Activated T-helper 1 cell treated with Interleukin-2 at 50 U/mL for 16 hours (primary cell): ENCODE results near the gene SLC7A10.
"Not testable (repeated sequence)": the region's sequence is repeated elsewhere in the genome, so short reads cannot be mapped to it uniquely, and the experiment has no call there.

Experiments used
- DNase-seq: peaks from one replicate; pipeline ENCODE4 v3.0.0-alpha.2; 2020; ENCODE audit warnings: low read depth

The SLC7A10 gene

DNA sequence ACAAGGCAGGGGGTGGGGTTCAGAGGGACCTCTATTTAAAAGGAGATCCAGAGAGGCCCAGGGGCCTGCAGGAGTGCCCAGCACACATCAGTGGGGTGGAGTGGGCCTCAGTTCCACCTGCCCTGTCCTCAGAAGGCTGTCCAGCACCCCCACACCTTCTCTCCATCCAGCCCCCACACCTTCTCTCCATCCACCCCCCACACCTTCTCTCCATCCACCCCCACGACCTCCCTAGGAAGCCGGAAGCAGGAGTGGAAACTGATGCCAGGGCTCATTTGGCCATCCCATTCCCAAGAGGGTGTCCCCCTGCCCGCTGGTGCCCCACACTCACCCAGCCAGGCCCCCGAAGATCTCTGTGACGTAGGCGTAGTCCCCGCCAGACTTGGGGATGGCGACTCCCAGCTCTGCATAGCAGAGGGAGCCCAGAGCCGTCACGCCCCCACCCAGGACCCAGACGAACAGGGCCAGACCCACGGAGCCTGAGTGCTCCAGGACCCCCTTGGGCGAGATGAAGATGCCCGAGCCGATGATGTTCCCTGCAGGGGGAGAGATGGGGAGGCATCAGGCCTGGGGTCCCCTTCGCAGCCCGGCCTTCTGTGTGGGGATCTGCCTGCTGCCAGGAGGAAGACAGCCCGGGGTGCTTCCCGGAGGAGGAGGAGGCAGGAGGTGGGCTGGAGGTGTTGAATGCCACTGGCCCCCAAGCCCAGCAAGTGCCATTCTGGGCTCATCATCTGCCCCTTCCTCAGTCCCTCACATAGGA lies 10.0 kb downstream of the SLC7A10 start:
- no peak for DNase-seq

DNA sequence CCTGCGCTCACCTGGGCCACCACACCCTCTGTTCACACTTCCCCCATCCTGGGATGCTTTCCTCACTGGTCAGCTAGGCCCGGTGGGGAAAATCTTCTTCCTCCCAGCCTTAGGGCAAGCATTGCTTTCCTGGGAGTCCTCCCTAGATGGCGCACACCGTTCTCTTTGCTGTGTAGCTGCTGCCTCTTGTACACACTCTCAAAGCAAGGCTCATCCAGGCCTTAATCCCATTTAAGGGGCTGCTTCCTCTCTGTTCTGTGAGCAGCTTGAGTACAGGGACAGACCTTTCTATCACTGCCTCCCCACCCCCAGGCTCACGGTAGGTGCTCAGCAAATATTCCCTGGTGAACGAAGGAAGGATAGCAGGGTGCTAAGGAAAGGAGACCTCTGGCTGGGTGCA lies 11.1 kb downstream of the SLC7A10 start:
- DNase-seq: no peak

DNA sequence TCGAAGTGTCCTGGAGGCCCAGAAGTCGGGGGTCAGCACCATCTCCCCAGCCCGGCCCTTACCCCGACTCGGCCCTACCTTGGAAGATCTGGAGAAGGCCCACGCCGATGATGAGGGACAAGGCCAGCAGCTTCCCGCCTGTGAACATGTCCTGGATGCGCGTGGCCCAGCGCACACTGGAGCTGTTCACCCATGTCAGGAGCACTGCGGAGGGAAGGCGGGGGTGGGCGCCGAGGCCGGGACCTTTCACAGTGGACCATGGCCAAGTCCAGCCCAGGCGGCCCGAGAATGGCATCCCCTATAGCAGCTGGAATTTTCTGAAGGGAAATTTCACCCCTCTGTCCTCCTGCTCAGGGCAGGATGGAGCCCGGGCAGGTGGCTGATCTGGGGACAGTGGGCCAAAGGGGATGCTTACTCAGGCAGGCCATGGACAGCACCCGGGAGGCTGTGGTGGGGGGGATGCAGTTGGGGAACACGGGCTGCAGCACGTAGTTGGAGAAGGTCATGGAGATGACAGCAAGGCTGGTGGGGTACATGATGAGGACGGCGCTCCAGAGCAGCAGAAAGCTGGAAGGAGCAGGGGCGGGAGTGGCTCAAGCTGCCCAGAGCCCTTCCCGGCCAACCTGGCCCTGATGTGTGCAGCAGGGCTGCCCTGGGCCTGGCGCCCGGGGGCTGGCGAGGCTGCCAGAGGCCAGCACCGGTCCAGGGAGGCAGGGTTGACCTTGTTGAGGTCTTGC lies 13.0 kb downstream of the SLC7A10 start:
- DNase-seq: no peak

DNA sequence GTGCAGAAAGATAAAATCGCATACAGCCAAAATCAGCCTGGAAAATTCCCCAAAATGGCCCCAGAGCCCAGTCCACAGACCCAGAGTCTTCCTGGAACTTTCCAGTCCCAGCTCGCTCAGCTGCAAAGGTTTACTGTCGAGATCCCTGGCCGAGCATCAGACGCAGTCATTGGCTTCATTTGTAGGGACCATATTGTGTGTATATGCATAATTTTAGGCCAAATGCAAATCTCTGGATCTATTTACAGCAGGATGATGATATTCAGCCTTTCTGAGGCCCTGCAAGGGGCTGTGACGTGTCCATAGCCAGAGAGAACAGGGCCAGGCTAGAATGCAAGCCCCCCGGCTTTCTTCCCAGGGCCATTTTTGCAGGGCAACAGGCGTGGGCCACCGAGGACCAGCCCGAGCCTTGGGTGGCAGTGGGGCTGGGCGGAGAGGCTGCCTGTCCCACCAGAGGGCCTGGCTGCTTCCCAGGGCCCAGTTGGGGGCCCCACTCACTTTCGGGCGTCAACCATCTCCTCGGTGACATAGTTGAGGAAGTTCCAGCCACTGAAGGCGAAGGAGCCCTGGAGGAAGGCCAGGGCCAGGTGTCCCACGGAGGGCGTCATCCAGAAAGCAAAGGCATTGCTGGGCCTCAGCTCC lies 13.7 kb downstream of the SLC7A10 start:
- DNase-seq: no peak

DNA sequence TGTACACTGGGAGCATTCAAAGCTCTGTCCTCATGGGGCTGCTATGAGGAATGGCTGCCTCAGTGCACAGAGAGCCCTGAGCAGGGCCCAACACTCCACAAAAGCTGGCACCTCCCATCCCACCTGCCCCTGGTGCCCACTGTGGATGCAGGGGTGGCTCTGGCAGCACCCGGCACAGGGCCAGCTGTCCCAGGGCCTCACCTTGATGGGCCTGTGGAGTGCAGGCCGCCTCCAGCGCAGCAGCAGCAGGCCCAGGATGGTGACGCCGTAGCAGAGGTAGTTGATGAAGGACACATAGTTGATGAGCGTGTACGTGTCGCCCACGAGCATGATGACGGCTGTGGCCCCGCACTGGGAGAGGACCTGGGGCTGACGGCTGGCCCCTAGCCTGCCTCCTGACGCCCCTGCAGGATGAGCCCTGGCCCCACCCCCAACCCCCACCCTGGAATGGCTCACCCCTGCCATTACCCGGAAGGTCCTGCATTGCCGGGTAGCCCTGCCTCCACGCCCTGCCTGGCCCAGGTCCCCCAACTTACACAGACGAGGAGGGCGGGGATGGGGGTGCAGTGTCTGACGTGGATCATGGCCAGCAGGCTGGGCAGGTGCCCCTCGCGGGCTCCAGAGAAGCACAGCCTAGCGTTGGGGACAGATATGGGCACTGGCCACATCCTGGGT lies 15.2 kb downstream of the SLC7A10 start:
- DNase-seq: no peak

DNA sequence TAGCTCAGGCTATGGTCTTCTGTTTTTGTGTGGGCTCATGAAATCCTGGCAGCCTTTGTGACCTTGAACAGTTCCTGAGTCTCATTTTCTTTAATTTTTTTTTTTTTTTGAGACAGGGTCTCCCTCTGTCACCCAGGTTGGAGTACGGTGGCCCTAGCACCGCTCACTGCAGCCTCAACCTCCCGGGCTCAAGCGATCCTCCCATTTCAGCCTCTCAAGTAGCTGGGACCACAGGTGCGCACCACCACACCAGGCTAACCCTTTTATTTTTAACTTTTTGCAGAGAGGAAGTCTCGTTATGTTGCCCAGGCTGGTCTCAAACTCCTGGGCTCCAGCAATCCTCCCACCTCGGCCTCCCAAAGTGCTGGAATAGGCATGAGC lies 15.8 kb downstream of the SLC7A10 start:
- not testable (repeated sequence) for DNase-seq

DNA sequence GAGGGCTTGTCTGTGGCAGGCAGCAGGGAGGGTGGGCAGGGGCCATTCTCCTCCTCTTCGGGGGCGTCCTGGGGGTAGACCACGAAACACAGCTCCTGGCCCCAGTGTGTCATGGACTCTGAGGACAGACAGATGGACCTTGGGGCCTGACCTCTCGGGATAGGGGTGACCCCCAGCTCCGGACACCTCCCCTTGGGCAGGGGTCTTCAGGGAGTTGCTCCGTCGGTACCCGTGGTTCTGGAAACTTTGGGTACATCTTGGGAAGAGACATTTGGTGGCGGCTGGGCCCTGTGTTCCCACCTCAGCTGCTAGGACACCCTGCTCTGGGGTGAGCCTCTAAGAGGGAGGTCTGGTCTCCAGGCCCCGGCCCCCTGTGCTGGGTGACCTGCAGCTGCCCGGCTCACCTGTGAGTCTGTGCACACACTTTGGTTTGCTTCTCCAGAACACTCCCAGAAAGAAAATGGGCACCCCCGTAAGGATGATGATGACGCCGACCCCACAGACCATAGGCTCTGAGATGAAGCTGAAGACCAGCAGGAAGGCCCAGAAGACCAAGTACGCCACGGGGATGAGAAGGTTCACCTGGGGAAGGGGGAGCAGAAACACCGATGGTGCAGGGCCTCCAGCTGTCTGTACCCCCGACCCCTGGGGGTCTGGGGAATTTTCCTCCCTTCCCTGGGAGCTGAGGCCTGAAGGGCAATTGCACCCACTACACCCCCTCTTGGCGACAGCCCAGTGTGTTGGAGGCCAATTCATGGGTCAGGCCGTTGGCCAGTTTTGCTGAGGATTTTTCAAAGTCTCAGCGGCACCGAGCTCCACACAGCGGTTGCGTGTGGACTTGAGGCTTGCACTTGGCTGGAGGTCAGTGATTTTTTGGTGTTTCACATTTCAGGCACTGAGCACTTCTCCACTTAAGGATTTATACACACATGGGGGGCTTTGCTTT lies 16.5 kb downstream of the SLC7A10 start:
- no peak for DNase-seq

DNA sequence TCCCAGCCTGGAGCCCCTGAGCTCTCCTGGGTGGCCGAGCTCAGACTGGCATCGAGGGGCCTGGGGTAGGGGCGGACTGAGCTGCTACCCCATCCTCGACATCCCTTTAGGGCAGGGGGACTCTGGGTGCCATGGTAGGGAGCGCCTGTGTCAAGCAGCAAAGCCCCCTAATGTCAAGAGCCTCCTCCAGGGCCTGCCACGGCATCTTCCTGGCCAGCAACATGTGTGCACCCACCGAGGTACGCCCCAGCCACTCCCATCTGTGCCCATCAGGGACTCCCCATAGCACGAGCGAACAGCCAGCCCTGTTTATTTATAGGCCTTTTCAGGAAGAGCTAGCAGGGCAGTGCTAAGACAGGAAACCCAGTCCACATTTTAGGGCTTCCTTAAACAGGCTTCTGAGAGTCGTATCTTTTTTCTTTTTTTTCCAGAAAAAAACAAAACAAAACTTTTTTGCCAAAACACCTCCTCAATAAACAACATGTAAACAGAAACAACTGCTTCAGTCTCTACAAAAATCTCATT lies 17.2 kb downstream of the SLC7A10 start:
- no peak for DNase-seq

DNA sequence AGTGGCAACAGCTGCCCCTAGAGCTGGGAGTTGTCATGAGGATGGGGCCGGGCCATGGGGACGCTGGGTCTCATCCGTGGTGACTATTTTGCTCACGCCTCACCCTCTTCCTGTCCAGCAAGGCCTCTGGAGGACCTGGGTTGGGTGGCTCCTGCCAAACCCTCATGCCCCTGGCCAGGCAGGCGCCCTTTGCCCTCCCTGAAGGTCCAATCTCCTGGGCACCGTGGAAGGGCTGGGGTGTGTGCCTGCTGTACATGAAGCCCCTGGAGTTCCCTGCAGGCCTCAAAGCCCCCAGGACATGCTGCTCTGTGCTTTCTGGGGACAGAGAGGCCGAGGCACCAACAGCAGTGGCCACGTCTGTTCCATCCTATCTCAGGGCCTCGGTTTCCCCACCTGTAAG lies 17.7 kb downstream of the SLC7A10 start:
- DNase-seq: no peak

DNA sequence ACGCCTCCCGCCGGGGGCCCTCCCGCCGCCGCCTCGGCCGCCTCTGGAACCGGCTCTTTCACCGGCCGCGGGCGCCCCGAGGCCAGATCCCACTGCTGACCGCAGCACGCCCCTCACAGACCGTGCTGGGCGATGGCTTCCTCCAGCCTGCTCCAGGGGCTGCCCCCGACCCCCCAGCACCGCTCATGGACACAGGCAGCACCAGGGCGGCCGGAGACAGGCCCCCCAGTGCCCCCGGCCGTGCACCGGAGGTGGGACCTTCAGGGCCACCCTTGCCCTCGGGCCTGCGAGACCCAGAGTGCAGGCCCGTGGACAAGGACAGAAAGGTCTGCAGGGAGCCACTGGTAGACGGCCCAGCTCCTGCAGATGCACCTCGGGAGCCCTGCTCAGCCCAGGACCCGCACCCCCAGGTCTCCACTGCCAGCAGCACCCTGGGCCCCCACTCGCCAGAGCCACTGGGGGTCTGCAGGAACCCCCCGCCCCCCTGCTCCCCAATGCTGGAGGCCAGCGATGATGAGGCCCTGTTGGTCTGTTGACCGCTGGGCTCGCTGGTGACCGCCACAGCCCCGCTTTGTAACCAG lies 18.5 kb downstream of the SLC7A10 start:
- no peak for DNase-seq

DNA sequence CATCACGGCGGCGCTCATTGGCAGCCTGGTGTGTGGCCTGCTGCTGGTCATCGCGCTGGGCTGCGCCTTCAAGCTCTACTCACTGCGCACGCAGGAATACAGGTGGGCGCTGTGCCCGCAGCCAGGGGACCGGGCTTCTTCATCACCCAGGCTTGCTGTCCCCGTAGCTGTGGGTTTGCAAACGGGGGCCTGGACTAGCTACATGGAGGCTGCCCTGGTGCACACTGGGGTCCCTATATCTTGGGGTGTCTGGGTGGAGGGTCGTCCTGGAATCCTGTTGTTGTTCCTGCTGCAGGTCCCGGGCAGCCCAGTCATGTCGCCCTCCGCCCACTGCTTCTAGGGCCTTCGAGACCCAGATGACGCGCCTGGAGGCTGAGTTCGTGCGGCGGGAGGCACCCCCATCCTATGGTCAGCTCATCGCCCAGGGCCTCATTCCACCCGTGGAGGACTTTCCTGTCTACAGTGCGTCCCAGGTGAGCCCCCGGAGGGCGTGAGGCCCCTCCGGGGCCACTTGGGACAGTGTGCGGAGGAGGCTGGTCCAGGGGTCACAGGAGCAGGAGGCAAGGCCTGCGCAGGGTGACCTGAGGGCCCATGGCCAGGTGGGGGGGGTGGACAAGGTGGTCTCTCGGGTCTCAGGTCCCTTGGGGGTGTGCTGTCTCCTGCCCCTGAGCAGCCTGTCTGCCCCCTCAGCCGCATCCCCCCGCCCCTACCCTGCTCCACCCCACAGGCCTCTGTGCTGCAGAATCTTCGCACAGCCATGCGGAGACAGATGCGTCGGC lies 19.2 kb downstream of the SLC7A10 start:
- no peak for DNase-seq

DNA sequence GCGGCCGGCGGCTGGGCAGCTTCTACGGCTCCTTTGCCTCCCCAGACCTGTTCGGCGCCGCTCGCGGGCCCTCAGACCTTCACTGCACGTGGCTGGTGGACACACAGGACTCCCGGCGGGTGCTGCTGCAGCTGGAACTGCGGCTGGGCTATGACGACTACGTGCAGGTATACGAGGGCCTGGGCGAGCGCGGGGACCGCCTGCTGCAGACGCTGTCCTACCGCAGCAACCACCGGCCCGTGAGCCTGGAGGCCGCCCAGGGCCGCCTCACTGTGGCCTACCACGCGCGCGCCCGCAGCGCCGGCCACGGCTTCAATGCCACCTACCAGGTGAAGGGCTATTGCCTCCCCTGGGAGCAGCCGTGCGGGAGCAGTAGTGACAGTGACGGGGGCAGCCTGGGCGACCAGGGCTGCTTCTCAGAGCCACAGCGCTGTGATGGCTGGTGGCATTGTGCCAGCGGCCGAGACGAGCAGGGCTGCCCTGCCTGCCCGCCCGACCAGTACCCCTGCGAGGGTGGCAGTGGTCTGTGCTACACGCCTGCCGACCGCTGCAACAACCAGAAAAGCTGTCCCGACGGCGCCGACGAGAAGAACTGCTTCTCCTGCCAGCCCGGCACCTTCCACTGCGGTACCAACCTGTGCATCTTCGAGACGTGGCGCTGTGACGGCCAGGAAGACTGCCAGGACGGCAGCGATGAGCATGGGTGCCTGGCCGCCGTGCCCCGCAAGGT lies 20.0 kb downstream of the SLC7A10 start:
- no peak for DNase-seq

DNA sequence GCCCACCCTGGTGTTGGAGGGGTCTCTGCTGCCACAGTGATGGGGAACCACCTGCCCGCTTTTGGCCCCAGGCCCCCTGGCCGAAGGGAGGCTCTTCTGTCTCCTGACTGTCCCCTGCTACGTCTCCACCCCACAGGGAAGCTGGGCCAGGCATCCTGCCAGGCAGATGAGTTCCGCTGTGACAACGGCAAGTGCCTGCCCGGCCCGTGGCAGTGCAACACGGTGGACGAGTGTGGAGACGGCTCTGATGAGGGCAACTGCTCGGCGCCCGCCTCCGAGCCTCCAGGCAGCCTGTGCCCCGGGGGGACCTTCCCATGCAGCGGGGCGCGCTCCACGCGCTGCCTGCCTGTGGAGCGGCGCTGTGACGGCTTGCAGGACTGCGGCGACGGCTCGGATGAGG lies 20.5 kb downstream of the SLC7A10 start:
- no peak for DNase-seq

DNA sequence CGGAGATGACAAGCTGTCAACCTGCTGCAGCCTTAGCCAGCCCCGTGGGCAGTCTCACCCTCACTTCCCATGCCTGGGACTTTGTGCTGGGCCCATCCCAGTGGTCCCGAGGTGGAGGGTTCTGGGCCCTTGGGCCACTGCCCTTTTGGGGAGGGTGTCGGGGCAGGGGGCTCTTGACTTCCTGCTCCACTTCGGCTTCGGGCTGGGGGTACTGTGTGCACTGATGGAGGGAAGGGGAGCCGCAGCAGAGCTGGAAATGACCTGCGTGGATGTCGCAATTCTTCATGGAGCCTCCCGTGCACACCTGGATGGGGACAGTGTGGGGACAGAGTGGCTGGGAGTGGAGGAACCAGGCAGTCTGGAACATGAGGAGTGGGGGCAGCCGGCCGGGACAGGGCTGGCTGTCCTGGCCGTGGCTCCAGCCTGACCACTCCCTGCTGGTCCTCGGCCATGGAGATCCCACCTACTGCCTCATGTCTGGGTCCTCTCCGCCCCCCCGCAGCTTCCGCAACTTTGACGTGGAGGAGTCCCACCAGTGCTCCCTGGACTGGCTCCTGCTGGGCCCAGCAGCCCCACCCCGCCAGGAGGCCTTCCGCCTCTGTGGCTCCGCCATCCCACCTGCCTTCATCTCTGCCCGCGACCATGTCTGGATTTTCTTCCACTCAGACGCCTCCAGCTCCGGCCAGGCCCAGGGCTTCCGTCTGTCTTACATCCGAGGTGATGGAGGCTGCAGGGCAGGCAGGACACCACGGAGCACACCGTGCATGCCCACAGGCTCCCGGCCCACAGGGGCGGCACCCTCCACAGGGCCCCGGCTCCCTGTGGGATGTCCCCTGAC lies 21.3 kb downstream of the SLC7A10 start:
- DNase-seq: no peak

DNA sequence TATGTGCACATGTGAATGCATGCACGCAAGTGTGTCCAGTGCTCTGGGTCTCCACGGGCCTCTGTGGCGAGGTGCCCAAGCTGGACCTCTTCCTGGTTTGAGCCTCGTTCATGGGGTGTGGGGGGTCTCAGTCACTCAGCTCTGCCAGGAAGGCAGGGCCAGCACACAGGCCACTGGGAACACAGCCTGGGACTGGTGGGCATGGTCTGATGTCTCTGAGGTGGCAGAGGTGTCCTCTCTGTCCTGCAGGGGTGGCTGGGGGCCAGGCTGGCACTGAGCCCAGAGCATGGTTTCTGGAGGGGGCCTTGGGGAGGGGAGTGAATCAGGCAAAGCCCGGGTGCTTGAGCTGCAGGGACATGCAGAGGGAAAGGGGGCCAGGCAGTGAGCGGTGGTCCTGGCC lies 22.1 kb downstream of the SLC7A10 start:
- no peak for DNase-seq

DNA sequence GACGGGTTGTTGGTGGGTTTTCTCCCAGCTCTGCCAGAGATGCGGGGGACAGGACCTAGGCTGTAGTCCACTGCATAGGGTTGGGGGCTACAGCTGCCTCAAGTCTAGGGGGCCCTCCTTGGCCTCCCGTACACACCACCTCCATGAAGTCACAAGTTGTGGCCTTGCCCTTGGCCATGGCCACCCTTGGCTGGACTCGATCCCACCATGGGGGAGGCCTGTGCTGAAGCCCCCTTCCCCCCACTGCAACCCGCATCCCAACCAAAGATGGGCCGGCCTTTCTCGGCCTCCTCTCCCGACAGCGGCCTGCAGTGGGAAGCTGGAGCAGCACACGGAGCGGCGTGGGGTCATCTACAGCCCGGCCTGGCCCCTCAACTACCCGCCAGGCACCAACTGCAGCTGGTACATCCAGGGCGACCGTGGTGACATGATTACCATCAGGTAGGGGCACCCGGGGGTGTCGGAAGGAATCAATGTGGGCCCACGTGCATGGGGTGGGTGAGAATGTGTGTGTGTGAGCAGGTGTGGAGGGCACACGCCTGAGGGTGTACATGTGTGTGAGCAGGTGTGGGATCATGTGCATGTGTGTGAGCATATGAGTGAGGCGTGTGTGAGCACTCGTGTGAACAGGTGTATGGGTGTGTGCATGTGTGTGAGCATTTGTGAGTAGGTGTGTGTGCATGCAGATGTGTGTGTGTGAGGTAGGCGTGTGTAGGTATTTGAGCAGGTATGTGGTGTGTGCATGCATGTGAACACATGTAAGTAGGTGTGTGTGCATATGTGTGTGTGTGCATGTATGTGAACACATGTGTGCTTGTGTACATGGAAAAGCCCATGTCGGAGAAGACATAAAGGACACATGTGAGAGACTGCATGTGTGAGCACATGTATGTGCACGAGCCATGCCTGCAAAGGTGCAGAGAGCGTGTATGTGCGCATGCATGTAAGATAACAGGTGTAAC lies 22.8 kb downstream of the SLC7A10 start:
- no peak for DNase-seq

DNA sequence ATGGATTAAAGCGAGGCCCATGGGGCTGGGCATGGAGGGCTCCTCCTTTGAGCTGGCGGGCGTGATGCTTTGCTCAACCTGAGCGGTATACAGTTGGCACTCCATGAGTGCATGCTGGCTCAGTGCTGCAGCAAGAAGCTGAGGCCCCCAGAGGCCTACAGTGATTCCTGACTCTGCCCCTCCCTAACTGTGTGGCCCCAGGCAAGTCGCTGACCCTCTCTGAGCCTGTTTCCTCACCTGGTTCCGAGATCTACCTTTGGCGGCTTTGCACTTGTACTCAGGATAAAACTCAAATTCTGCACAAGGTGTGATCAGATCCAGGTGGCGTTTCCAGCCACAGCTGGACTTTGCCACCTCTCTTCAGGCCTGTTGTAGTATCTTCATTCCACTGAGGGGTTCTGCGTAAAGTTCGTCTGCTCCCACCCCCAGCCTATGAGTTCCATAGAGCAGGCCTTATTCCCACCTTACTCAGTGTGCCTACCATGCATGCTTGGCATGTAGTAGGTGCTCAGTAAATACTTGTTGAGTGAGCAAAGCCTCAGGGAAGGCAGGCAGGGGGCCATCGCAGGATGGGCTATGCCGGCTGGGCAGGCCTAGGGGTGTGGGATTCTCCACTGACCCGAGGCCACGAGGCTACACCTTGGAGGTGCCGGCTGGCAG lies 23.6 kb downstream of the SLC7A10 start:
- DNase-seq: no peak
